HEK293T (cell line): ENCODE data around the gene CLIC4.
"Not testable (repeated sequence)": the region's sequence is repeated elsewhere in the genome, so short reads cannot be mapped to it uniquely, and the experiment has no call there.

Experiments used
- CTCF ChIA-PET: fragments of 350-600 bp; formaldehyde crosslinking; extraction: SDS; loops from one replicate; lab custom pipeline; 2021; ENCODE audit warnings: antibody characterized with exemption, inconsistent platforms; lab: Yijun Ruan, JAX
- POLR2A ChIA-PET: fragments of 350-600 bp; formaldehyde crosslinking; extraction: SDS; loops from one replicate; lab custom pipeline; 2020; ENCODE audit warnings: antibody characterized with exemption, inconsistent platforms; lab: Yijun Ruan, JAX
- DNase-seq: peaks from one replicate; pipeline ENCODE4 v3.0.0; 2012; ENCODE audit warnings: mixed read lengths; ENCODE audit errors: extremely low spot score
- ARNT ChIP-seq: fragments of 450-650 bp; IDR thresholded peaks from 2 replicates; pipeline ENCODE4 v1.6.1; 2017; ENCODE audit warnings: mild to moderate bottlenecking
- BHLHE40 ChIP-seq: fragments of 450-650 bp; IDR thresholded peaks from 2 replicates; pipeline ENCODE4 v1.6.1; 2016; ENCODE audit warnings: mild to moderate bottlenecking, moderate library complexity, borderline replicate concordance
- CTBP1 ChIP-seq: fragments of 450-650 bp; IDR thresholded peaks from 2 replicates; pipeline ENCODE4 v1.6.1; 2016; ENCODE audit warnings: borderline replicate concordance
- ELF4 ChIP-seq: fragments of 450-650 bp; IDR thresholded peaks from 2 replicates; pipeline ENCODE4 v1.6.1; 2017; ENCODE audit warnings: antibody characterized with exemption
- FOXA1 ChIP-seq: fragments of 450-650 bp; IDR thresholded peaks from 2 replicates; pipeline ENCODE4 v1.6.1; 2016; ENCODE audit warnings: mild to moderate bottlenecking
- FOXK2 ChIP-seq: fragments of 450-650 bp; IDR thresholded peaks from 2 replicates; pipeline ENCODE4 v1.6.1; 2016; ENCODE audit warnings: mild to moderate bottlenecking
- FOXM1 ChIP-seq: fragments of 450-650 bp; IDR thresholded peaks from 2 replicates; pipeline ENCODE4 v1.6.1; 2017; ENCODE audit warnings: mild to moderate bottlenecking, borderline replicate concordance
- HDGF ChIP-seq: fragments of 450-650 bp; IDR thresholded peaks from 2 replicates; pipeline ENCODE4 v1.6.1; 2017; ENCODE audit warnings: antibody characterized with exemption, borderline replicate concordance
- L3MBTL2 ChIP-seq: fragments of 450-650 bp; conservative IDR thresholded peaks from 2 replicates; pipeline ENCODE4 v1.6.1; 2016; ENCODE audit warnings: mild to moderate bottlenecking
- LEF1 ChIP-seq: fragments of 450-650 bp; IDR thresholded peaks from 2 replicates; pipeline ENCODE4 v1.6.1; 2017; ENCODE audit warnings: mild to moderate bottlenecking, borderline replicate concordance
- NFRKB ChIP-seq: fragments of 450-650 bp; IDR thresholded peaks from 2 replicates; pipeline ENCODE4 v1.6.1; 2016; ENCODE audit warnings: mild to moderate bottlenecking, moderate library complexity
- SP1 ChIP-seq: fragments of 450-650 bp; IDR thresholded peaks from 2 replicates; pipeline ENCODE4 v1.6.1; 2017
- SUZ12 ChIP-seq: fragments of 450-650 bp; IDR thresholded peaks from 2 replicates; pipeline ENCODE4 v1.6.1; 2016; ENCODE audit warnings: mild to moderate bottlenecking
- TARDBP ChIP-seq: fragments of 450-650 bp; IDR thresholded peaks from 2 replicates; pipeline ENCODE4 v1.6.1; 2016
- ZNF384 ChIP-seq: fragments of 450-650 bp; IDR thresholded peaks from 2 replicates; pipeline ENCODE4 v1.6.1; 2016
- TF ChIP-seq, protein P1 (sequence below): fragments of 450-650 bp; IDR thresholded peaks from 2 replicates; pipeline ENCODE4 v1.6.1; 2016

CLIC4 gene

GRCh38 chr1:24744911-24745710 is at the start of gene CLIC4:
TSS of gene CLIC4 (plus strand) at chr1:24745447. CDS start at chr1:24745554, 107 bp downstream.
- POLR2A ChIA-PET = interaction anchor here (0.6 to 2.9 kb wide), 26 partner anchors 9 to 488 kb away, joined by 3 to 23 read pairs (median 4); partner anchors contain the start of gene SYF2

DNA sequence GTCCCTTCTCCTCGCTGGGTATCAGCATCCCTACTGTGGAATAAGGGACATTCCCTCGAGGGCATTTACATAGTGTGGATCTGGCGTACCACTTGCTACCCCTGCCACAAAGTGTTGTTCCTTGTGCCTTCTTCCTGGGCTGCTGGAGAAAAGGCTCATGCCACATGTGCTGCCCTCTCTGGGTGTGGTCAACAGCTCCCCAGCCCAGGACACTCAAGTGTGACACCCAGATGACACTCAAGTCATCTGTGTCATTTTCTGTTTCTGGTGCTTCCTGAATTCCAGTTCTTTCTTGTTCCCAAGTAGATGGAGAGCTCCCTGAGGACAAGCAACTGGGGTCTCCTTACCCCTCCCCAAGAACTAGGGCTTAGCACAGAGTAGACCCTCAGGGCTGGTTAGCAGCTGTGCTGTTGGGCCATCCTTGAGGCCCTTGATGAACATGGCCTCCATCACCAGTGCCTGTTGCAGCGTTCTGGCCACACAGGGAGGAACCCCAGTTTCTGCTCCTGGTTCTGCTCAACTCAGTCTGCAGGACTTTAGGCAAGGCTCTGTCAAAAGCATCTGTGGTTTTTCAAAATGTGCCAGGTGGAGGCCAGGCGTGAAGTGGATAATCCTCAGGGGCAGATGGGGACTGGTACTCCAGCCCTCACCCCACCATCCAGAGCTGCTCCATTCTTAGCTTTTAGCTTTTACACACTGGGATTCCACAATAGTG is 49.0 kb upstream of the CLIC4 start:
- CTCF ChIA-PET = interaction anchor here (0.9 kb wide), 1 partner anchor 8 kb away, joined by 3 read pairs; no protein-coding TSS in a partner anchor
- TF ChIP-seq FOXM1 = no peak
- no peak for TF ChIP-seq NFRKB
- no peak for TF ChIP-seq HDGF
- DNase-seq = no peak
- POLR2A ChIA-PET = interaction anchor here (0.7 to 1.4 kb wide), 3 partner anchors 28 to 134 kb away, joined by 3 to 5 read pairs (median 4); partner anchors contain the start of gene CLIC4

More at GRCh38 chr1:24744911-24745710, at the start of gene CLIC4:
- peak; percentile 96 for DNase-seq
- 0 out of 2 replicates have a peak, but pooled peaks have one; percentile 81 for TF ChIP-seq HDGF
- TF ChIP-seq FOXM1 = peak; percentile 70; the same call in 1 of the 2 replicates
- no peak for TF ChIP-seq TARDBP
- peak; percentile 19 for TF ChIP-seq L3MBTL2
- CTCF ChIA-PET = interaction anchor here (0.7 to 2.3 kb wide), 4 partner anchors 21 to 86 kb away, joined by 3 to 10 read pairs (median 4); no protein-coding TSS in a partner anchor

DNA sequence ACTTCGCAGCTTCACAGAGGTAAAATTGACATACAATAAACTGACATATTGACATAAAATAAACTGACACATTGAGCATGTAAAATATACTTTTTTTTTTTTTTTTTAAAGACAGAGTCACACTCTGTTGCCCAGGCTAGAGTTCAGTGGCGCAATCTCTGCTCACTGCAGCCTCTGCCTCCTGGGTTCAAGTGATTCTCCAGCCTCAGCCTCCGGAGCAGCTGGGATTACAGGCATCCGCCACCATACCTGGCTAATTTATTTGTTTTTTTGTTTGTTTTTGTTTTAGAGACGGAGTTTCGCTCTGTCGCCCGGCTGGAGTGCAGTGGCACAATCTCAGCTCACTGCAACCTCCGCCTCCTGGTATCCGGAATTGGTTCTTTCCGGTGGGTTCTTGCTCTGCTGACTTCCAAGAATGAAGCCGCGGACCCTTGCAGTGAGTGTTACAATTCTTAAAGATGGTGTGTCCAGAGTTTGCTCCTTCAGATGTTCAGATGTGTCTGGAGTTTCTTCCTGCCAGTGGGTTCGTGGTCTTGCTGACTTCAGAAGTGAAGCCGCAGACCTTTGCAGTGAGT is 48.4 kb upstream of the CLIC4 start:
- POLR2A ChIA-PET = interaction anchor here (1.0 to 1.4 kb wide), 2 partner anchors 28 to 48 kb away, joined by 4 to 5 read pairs; partner anchors contain the start of gene CLIC4

GRCh38 chr1:24697453-24698001 is 47.7 kb upstream of the CLIC4 start:
- ChIA-PET POLR2A (interaction anchor here (1.0 kb wide), 1 partner anchor 27 kb away, joined by 4 read pairs; no protein-coding TSS in a partner anchor), CTCF (interaction anchor here (0.8 to 0.9 kb wide), 2 partner anchors 9 to 135 kb away, joined by 3 read pairs; no protein-coding TSS in a partner anchor)
- DNase-seq = not testable (repeated sequence)

More for the DNA sequence above, 48.4 kb upstream of the CLIC4 start:
- CTCF ChIA-PET = interaction anchor here (0.8 to 0.9 kb wide), 2 partner anchors 8 to 135 kb away, joined by 3 read pairs; no protein-coding TSS in a partner anchor
- DNase-seq = no peak
- TF ChIP-seq HDGF (no peak), SUZ12 (no peak), CTBP1 (no peak), LEF1 (no peak), L3MBTL2 (no peak), FOXA1 (no peak)

GRCh38 chr1:24698326-24698725 is 46.9 kb upstream of the CLIC4 start:
- DNase-seq, CTCF ChIA-PET, POLR2A ChIA-PET: not testable (repeated sequence)

DNA sequence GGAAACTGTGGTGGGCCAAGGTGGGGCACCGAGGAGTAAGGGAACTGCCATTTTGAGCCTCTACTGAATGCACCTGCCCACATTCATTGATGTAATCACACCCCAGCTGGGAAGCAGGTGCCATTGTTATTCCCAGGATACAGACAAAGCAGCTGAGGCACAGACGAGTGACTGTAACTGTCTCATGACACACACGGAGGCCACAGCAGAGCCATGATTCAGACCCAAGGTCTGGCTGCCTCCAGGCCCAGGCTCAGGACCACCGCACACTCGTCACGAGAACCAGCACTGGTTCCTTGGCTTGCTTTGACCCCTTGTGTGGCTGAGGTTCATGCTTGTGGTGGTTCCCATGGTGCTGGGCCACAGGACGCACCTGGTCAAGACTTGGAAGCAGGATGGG is 45.6 kb upstream of the CLIC4 start:
- DNase-seq = no peak
- no peak for TF ChIP-seq ELF4
- TF ChIP-seq HDGF = no peak
- no peak for TF ChIP-seq FOXM1
- TF ChIP-seq L3MBTL2 = no peak
- TF ChIP-seq ARNT = no peak
- no peak for TF ChIP-seq TARDBP
- no peak for TF ChIP-seq CTBP1
- TF ChIP-seq FOXK2 = no peak
- no peak for TF ChIP-seq SP1
- ChIA-PET POLR2A (no interaction called here), CTCF (no interaction called here)

- ChIA-PET CTCF (interaction anchor here (1.9 kb wide), 1 partner anchor 14 kb away, joined by 4 read pairs; no protein-coding TSS in a partner anchor), POLR2A (no interaction called here)
- DNase-seq = no peak
- TF ChIP-seq L3MBTL2 = no peak
- TF ChIP-seq FOXM1 = no peak
- no peak for TF ChIP-seq LEF1
- no peak for TF ChIP-seq ARNT
- TF ChIP-seq BHLHE40 = no peak
- TF ChIP-seq NFRKB = no peak
- TF ChIP-seq SP1 = no peak
- no peak for TF ChIP-seq CTBP1
- no peak for TF ChIP-seq ELF4
- no peak for TF ChIP-seq HDGF
- no peak for TF ChIP-seq ZNF384
- TF ChIP-seq FOXA1 = no peak
- TF ChIP-seq SUZ12 = no peak
- TF ChIP-seq, protein P1, sequence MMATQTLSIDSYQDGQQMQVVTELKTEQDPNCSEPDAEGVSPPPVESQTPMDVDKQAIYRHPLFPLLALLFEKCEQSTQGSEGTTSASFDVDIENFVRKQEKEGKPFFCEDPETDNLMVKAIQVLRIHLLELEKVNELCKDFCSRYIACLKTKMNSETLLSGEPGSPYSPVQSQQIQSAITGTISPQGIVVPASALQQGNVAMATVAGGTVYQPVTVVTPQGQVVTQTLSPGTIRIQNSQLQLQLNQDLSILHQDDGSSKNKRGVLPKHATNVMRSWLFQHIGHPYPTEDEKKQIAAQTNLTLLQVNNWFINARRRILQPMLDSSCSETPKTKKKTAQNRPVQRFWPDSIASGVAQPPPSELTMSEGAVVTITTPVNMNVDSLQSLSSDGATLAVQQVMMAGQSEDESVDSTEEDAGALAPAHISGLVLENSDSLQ = no peak
- TF ChIP-seq TARDBP = no peak
- TF ChIP-seq FOXK2 = no peak
Observed at GRCh38 chr1:24702511-24703293, 42.5 kb upstream of the CLIC4 start.
